H1 (cell line): ENCODE data around the gene GNS. TPM values are rescaled to one million over a fixed set of nuclear protein-coding genes. Genes with fewer than 3 reads are reported as not detected.

Source experiments
- CTCF ChIA-PET: fragments of 300-600 bp; sonication (Branson Sonifier 250); formaldehyde crosslinking; loops from one replicate; lab custom pipeline; 2021; ENCODE audit not compliant: partially characterized antibody; lab: Charles Lee
- POLR2A ChIA-PET: fragments of 300-600 bp; sonication (Branson Sonifier 250); formaldehyde crosslinking; loops from one replicate; lab custom pipeline; 2021; ENCODE audit warnings: inconsistent platforms; ENCODE audit not compliant: partially characterized antibody; lab: Charles Lee
- DNase-seq, 2 experiments: peaks; one replicate each; pipeline versions ENCODE4 v3.0.0 to v3.0.0-alpha.2; 2010 to 2022; ENCODE audit warnings: low spot score in 2 of 2, low read depth in 1 of 2, mixed read lengths in 1 of 2
- FAIRE-seq: peaks from 2 replicates; lab custom pipeline; 2011; peaks lifted over from hg19 to GRCh38; lab: Jason Lieb, UNC
- H2AFZ ChIP-seq: 2 replicates; pipeline ENCODE4 v1.8.1; 2012; ENCODE audit warnings: low read length, inconsistent platforms
- H2AK5ac ChIP-seq: 2 replicates; pipeline ENCODE4 v1.6.1; 2013; ENCODE audit warnings: low read depth, low read length
- H2BK120ac ChIP-seq: replicated peaks from 2 replicates; pipeline ENCODE3; 2013; ENCODE audit warnings: low read depth, low read length, inconsistent platforms
- H2BK12ac ChIP-seq: 2 replicates; pipeline ENCODE4 v1.6.1; 2013; ENCODE audit warnings: low read depth, low read length
- H2BK15ac ChIP-seq: 2 replicates; pipeline ENCODE4 v1.6.1; 2013; ENCODE audit warnings: low read length
- H2BK20ac ChIP-seq: 2 replicates; pipeline ENCODE4 v1.6.1; 2013; ENCODE audit warnings: low read length
- H2BK5ac ChIP-seq: 2 replicates; pipeline ENCODE4 v1.6.1; 2013; ENCODE audit warnings: low read depth, low read length
- H3K14ac ChIP-seq: 2 replicates; pipeline ENCODE4 v1.6.1; 2013; ENCODE audit warnings: inconsistent platforms; ENCODE audit not compliant: insufficient read length
- H3K18ac ChIP-seq: 2 replicates; pipeline ENCODE4 v1.6.1; 2013; ENCODE audit warnings: low read length; ENCODE audit errors: extremely low read depth
- H3K23ac ChIP-seq: 2 replicates; pipeline ENCODE4 v1.6.1; 2013; ENCODE audit warnings: inconsistent platforms; ENCODE audit not compliant: insufficient read length
- H3K23me2 ChIP-seq: 2 replicates; pipeline ENCODE4 v1.6.1; 2013; ENCODE audit warnings: low read depth, low read length
- H3K27ac ChIP-seq: 2 replicates; pipeline ENCODE4 v1.6.1; 2011; ENCODE audit warnings: low read depth, low read length, inconsistent platforms
- H3K27me3 ChIP-seq, 4 experiments: replicated peaks in 1 of 4; 1 replicate in 1 of 4; 2 replicates in 3 of 4; pipeline versions ENCODE4 v1.6.1 to v1.8.1; 2011 to 2013; ENCODE audit warnings: low read length in 3 of 4, mild to moderate bottlenecking in 3 of 4, inconsistent platforms in 2 of 4, mixed read lengths in 2 of 4, moderate library complexity in 1 of 4; ENCODE audit not compliant: control insufficient read depth in 3 of 4, insufficient read depth in 3 of 4; ENCODE audit errors: extremely low read depth in 1 of 4
- H3K36me3 ChIP-seq, 4 experiments: 2 replicates each; pipeline versions ENCODE4 v1.6.1 to v1.8.1; 2011 to 2013; ENCODE audit warnings: mild to moderate bottlenecking in 4 of 4, low read length in 3 of 4, moderate library complexity in 2 of 4, control low read depth in 1 of 4, inconsistent platforms in 1 of 4; ENCODE audit not compliant: insufficient read depth in 4 of 4, control insufficient read depth in 2 of 4
- H3K4ac ChIP-seq: replicated peaks from 2 replicates; pipeline ENCODE3; 2013; ENCODE audit warnings: low read length, low read depth, mixed read lengths, inconsistent platforms; ENCODE audit not compliant: insufficient read length
- H3K4me1 ChIP-seq, 4 experiments: replicated peaks in 1 of 4; 1 replicate in 1 of 4; 2 replicates in 3 of 4; pipeline versions ENCODE4 v1.6.1 to v1.8.1; 2011 to 2013; ENCODE audit warnings: low read length in 3 of 4, inconsistent platforms in 2 of 4, mixed read lengths in 1 of 4; ENCODE audit not compliant: insufficient read depth in 4 of 4, control insufficient read depth in 3 of 4
- H3K4me2 ChIP-seq, 2 experiments: 2 replicates each; pipeline versions ENCODE4 v1.6.1 to v1.8.1; 2011 to 2013; ENCODE audit warnings: low read depth in 2 of 2, low read length in 2 of 2, control low read depth in 1 of 2, inconsistent platforms in 1 of 2, mild to moderate bottlenecking in 1 of 2; ENCODE audit not compliant: insufficient read depth in 1 of 2
- H3K4me3 ChIP-seq, 4 experiments: fragments of 200-600, 300-600 bp in 1 of 4; sonication (generic), shearing (Covaris generic), sonication (Bioruptor Twin) in 1 of 4; 2 replicates each; pipeline versions ENCODE4 v1.5.1 to v1.8.1; 2011 to 2016; ENCODE audit warnings: low read length in 4 of 4, low read depth in 3 of 4, control low read depth in 2 of 4, inconsistent platforms in 2 of 4, mild to moderate bottlenecking in 2 of 4, mixed read lengths in 1 of 4, moderate library complexity in 1 of 4; ENCODE audit not compliant: insufficient read depth in 2 of 4; ENCODE audit errors: extremely low read depth in 1 of 4
- H3K56ac ChIP-seq: replicated peaks from 2 replicates; pipeline ENCODE3; 2013; ENCODE audit warnings: low read depth, mild to moderate bottlenecking, mixed read lengths, low read length, inconsistent platforms; ENCODE audit not compliant: insufficient read length
- H3K79me1 ChIP-seq: 2 replicates; pipeline ENCODE4 v1.6.1; 2013; ENCODE audit warnings: low read depth, low read length, control low read depth
- H3K79me2 ChIP-seq, 2 experiments: 2 replicates each; pipeline versions ENCODE4 v1.6.1 to v1.8.1; 2012 to 2013; ENCODE audit warnings: low read length in 2 of 2, mild to moderate bottlenecking in 2 of 2, inconsistent platforms in 1 of 2; ENCODE audit not compliant: insufficient read depth in 2 of 2, control insufficient read depth in 1 of 2
- H3K9ac ChIP-seq, 4 experiments: replicated peaks in 1 of 4; 1 replicate in 1 of 4; 2 replicates in 3 of 4; pipeline versions ENCODE4 v1.6.1 to v1.8.1; 2011 to 2013; ENCODE audit warnings: low read depth in 3 of 4, low read length in 3 of 4, control low read depth in 2 of 4, mild to moderate bottlenecking in 2 of 4, moderate library complexity in 2 of 4, inconsistent platforms in 1 of 4; ENCODE audit errors: extremely low read depth in 1 of 4
- H3K9me3 ChIP-seq, 2 experiments: 2 replicates each; pipeline versions ENCODE4 v1.6.1 to v1.8.1; 2012 to 2013; ENCODE audit warnings: mild to moderate bottlenecking in 2 of 2, moderate library complexity in 2 of 2, control low read depth in 1 of 2, inconsistent platforms in 1 of 2, low read depth in 1 of 2, low read length in 1 of 2, mixed read lengths in 1 of 2; ENCODE audit not compliant: insufficient read depth in 2 of 2
- H4K20me1 ChIP-seq, 2 experiments: replicated peaks in 1 of 2; 2 replicates each; pipeline versions ENCODE3 to v1.8.1; 2011 to 2013; ENCODE audit warnings: inconsistent platforms in 2 of 2, low read length in 2 of 2, mild to moderate bottlenecking in 1 of 2; ENCODE audit not compliant: insufficient read depth in 2 of 2, control insufficient read depth in 1 of 2
- H4K5ac ChIP-seq: 2 replicates; pipeline ENCODE4 v1.6.1; 2013; ENCODE audit warnings: low read length, low read depth, mixed read lengths, inconsistent platforms; ENCODE audit not compliant: insufficient read length
- H4K8ac ChIP-seq: 2 replicates; pipeline ENCODE4 v1.8.0; 2013; ENCODE audit warnings: mild to moderate bottlenecking, moderate library complexity, low read length, inconsistent platforms; ENCODE audit not compliant: insufficient read depth; ENCODE audit errors: extremely low read depth
- H4K91ac ChIP-seq: replicated peaks from 2 replicates; pipeline ENCODE3; 2013; ENCODE audit warnings: low read length, mixed read lengths, inconsistent platforms; ENCODE audit not compliant: insufficient read length
- CHD1 ChIP-seq: IDR thresholded peaks from 2 replicates; pipeline ENCODE4 v1.6.1; 2012; ENCODE audit warnings: low read depth, low read length, improper control_type of control experiment
- EGR1 ChIP-seq: IDR thresholded peaks from 2 replicates; pipeline ENCODE4 v1.6.1; 2011; ENCODE audit warnings: low read depth, low read length, borderline replicate concordance
- EZH2 ChIP-seq: fragments of 200-600 bp; sonication (generic); IDR thresholded peaks from 2 replicates; pipeline ENCODE4 v1.7.1; 2012; ENCODE audit warnings: low read depth, mild to moderate bottlenecking, moderate library complexity, low read length, inconsistent platforms; ENCODE audit not compliant: severe bottlenecking
- GTF2F1 ChIP-seq: IDR thresholded peaks from 2 replicates; pipeline ENCODE4 v1.6.1; 2012; ENCODE audit warnings: low read depth, low read length, improper control_type of control experiment, borderline replicate concordance
- HDAC2 ChIP-seq, 2 experiments: fragments of 300-600 bp in 1 of 2; sonication (generic) in 1 of 2; IDR thresholded peaks; 2 replicates each; pipeline ENCODE4 v1.6.1; 2011 to 2012; ENCODE audit warnings: low read depth in 2 of 2, low read length in 2 of 2, mild to moderate bottlenecking in 2 of 2, moderate library complexity in 2 of 2, borderline replicate concordance in 1 of 2, inconsistent platforms in 1 of 2
- NANOG ChIP-seq: IDR thresholded peaks from 2 replicates; pipeline ENCODE4 v1.6.1; 2011; ENCODE audit warnings: low read length, low read depth, mild to moderate bottlenecking, inconsistent platforms; ENCODE audit not compliant: insufficient read depth, poor library complexity, severe bottlenecking
- TBP ChIP-seq: IDR thresholded peaks from 2 replicates; pipeline ENCODE4 v1.6.1; 2011; ENCODE audit warnings: low read depth, low read length, improper control_type of control experiment
- YY1 ChIP-seq: IDR thresholded peaks from 2 replicates; pipeline ENCODE4 v1.6.1; 2011; ENCODE audit warnings: low read depth, mild to moderate bottlenecking, low read length
- WGBS, 2 experiments: shearing (Covaris generic) in 1 of 2; methylation state at CpG; one replicate each; pipeline versions ENCODE4 v1.1.6 to v1.1.7; 2013 to 2015; ENCODE audit warnings: low lambda C conversion rate in 2 of 2, mixed read lengths in 2 of 2, inconsistent platforms in 1 of 2, low coverage in 1 of 2, missing lambda C conversion rate in 1 of 2; ENCODE audit not compliant: insufficient replicate concordance in 2 of 2, insufficient coverage in 1 of 2, insufficient read length in 1 of 2; ENCODE audit errors: extremely low coverage in 1 of 2, missing lambda C conversion rate in 1 of 2; 5-methylcytosine and 5-hydroxymethylcytosine counted together
- polyA plus RNA-seq, 7 experiments: library from polyadenylated mRNA; depleted of rRNA in 3 of 7; stranded (reverse) in 5 of 7; unstranded in 2 of 7; fragments of >200 nt in 5 of 7; fragments of 200-250 nt in 2 of 7; gene quantifications; 1 replicate in 5 of 7; 2 replicates in 1 of 7; 4 replicates in 1 of 7; pipeline versions ENCODE4 v1.2.1 to v1.2.3, GENCODE V29; 2011 to 2013; ENCODE audit warnings: missing spikeins in 2 of 7, mixed read lengths in 2 of 7
- total RNA-seq: library from RNA; stranded (reverse); fragmentation: NEBNext Ultra II Directional; extraction: Animal tissue kit (Norgen Biotek cat#: 25700); gene quantifications from 2 replicates; pipeline ENCODE4 v1.2.1, GENCODE V29; 2021
- TF ChIP-seq, protein P1 (sequence below): IDR thresholded peaks from 2 replicates; pipeline ENCODE4 v1.6.1; 2012; ENCODE audit warnings: low read length, inconsistent platforms
- TF ChIP-seq, protein P2 (sequence below): IDR thresholded peaks from 2 replicates; pipeline ENCODE4 v1.6.1; 2012; ENCODE audit warnings: inconsistent platforms
- TF ChIP-seq, protein P3 (sequence below): IDR thresholded peaks from 2 replicates; pipeline ENCODE4 v1.6.1; 2011; ENCODE audit warnings: low read length, improper control_type of control experiment

The GNS gene
- total and polyA plus RNA-seq, 2 of the 8 experiments (the other 6 are each of a cell fraction or from before 2014, with no cell fraction given): 16.0 to 28.5 TPM

DNA sequence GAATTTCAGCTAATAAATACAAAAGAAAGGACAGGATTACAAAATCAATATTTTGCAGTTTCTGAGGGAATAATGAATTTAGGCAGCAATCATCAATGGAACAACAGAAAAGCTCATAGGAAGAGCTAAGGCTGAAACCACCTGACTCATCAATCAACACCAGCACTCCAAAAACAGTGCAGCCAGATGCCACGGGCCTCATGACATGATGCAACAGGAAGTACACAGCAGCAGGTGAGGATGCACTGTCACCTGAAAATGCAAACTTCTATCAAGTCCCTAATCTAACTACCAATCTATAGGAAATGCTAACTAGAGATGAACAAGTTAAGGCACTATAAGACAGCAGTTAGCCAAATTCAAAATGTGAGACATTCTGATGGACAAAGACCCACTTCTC, 21.7 kb downstream of the GNS start:
- Histone ChIP-seq H3K9me3 (no peaks in the 10 kb centered on the region), H2BK15ac (no peak overlapping the region), H3K36me3 (peaks cover 10 to 58% (median 27%) of the 10 kb centered on the region in 4 experiments), H3K23me2 (no peaks in the 10 kb centered on the region), H2AK5ac (no peak overlapping the region), H3K79me1 (no peaks in the 10 kb centered on the region), H4K5ac (no peak overlapping the region), H3K9ac (no peak overlapping the region), H2AFZ (no peak overlapping the region), H3K23ac (no peak overlapping the region), H2BK120ac (no peak overlapping the region), H3K27me3 (no peaks in the 10 kb centered on the region), H3K18ac (no peak overlapping the region), H3K4me3 (no peak overlapping the region), H3K4me1 (no peaks in the 10 kb centered on the region), H4K20me1 (peaks cover 2% of the 10 kb centered on the region in 2 experiments), H3K79me2 (no peaks in the 10 kb centered on the region), H3K56ac (no peak overlapping the region), H3K4ac (no peak overlapping the region), H3K27ac (no peak overlapping the region), H2BK5ac (no peak overlapping the region), H3K4me2 (no peak overlapping the region), H4K91ac (no peak overlapping the region), H3K14ac (no peak overlapping the region), H2BK20ac (no peak overlapping the region), H2BK12ac (no peak overlapping the region), H4K8ac (no peak overlapping the region)
- DNase-seq (no peak), FAIRE-seq (no peak)
- ChIA-PET POLR2A (no interaction called here), CTCF (no interaction called here)
- WGBS, 2 experiments: 81% methylated on average over 1 of the region's 1 CpG; no CpG with 5 or more reads in 1 of the 2 experiments
- no peak for TF ChIP-seq YY1
- TF ChIP-seq CHD1: no peak
- TF ChIP-seq TBP: no peak
- no peak for TF ChIP-seq EGR1
- TF ChIP-seq, protein P1, sequence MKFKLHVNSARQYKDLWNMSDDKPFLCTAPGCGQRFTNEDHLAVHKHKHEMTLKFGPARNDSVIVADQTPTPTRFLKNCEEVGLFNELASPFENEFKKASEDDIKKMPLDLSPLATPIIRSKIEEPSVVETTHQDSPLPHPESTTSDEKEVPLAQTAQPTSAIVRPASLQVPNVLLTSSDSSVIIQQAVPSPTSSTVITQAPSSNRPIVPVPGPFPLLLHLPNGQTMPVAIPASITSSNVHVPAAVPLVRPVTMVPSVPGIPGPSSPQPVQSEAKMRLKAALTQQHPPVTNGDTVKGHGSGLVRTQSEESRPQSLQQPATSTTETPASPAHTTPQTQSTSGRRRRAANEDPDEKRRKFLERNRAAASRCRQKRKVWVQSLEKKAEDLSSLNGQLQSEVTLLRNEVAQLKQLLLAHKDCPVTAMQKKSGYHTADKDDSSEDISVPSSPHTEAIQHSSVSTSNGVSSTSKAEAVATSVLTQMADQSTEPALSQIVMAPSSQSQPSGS: no peak
- no peak for TF ChIP-seq HDAC2 (IDR thresholded peaks at IDR 0.05; ENCODE audit: borderline replicate concordance in 1 of 2, low read depth in 2 of 2, low read length in 2 of 2)
- TF ChIP-seq, protein P2, sequence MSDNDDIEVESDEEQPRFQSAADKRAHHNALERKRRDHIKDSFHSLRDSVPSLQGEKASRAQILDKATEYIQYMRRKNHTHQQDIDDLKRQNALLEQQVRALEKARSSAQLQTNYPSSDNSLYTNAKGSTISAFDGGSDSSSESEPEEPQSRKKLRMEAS: no peak
- no peak for TF ChIP-seq EZH2
- no peak for TF ChIP-seq NANOG
- TF ChIP-seq GTF2F1: no peak
- TF ChIP-seq, protein P3, sequence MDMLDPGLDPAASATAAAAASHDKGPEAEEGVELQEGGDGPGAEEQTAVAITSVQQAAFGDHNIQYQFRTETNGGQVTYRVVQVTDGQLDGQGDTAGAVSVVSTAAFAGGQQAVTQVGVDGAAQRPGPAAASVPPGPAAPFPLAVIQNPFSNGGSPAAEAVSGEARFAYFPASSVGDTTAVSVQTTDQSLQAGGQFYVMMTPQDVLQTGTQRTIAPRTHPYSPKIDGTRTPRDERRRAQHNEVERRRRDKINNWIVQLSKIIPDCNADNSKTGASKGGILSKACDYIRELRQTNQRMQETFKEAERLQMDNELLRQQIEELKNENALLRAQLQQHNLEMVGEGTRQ: no peak
